NCI-H146 treated with DMSO at 0.1 percent for 48 hours (cell line): ENCODE data around the gene JUND.

Experiments used
- DNase-seq: peaks from one replicate; lab custom pipeline; 2025; ENCODE audit not compliant: unreplicated experiment; lab: John Stamatoyannopoulos, UW

The JUND gene

GRCh38 chr19:18251587-18252369, 29.6 kb downstream of the JUND start:
- DNase-seq = peak; percentile 63

GRCh38 chr19:18249834-18250233, 31.6 kb downstream of the JUND start:
- no peak for DNase-seq

GRCh38 chr19:18245297-18245696, 36.1 kb downstream of the JUND start:
- DNase-seq = no peak

GRCh38 chr19:18239303-18239702, 42.1 kb downstream of the JUND start:
- DNase-seq = no peak

- DNase-seq = no peak
Measured at GRCh38 chr19:18234194-18234593, 47.2 kb downstream of the JUND start.

- no peak for DNase-seq
Measured at GRCh38 chr19:18233224-18233825, 48.1 kb downstream of the JUND start.

GRCh38 chr19:18232540-18233223, 48.7 kb downstream of the JUND start:
- DNase-seq = no peak

GRCh38 chr19:18231775-18232174, 49.6 kb downstream of the JUND start:
- no peak for DNase-seq

- no peak for DNase-seq
Measured at GRCh38 chr19:18230941-18231734, 50.3 kb downstream of the JUND start.

- no peak for DNase-seq
Measured at GRCh38 chr19:18229915-18230314, 51.5 kb downstream of the JUND start.
